A204.1 (cell line): ENCODE results near the gene TOM1L2.

ENCODE experiments used
- FAIRE-seq: peaks from 2 replicates; lab custom pipeline; 2012; peaks lifted over from hg19 to GRCh38; lab: Jason Lieb, UNC

The TOM1L2 gene

GRCh38 chr17:17994271-17995069, 22.3 kb upstream of the TOM1L2 start:
- no peak for FAIRE-seq

- FAIRE-seq: no peak
Observed at GRCh38 chr17:17993852-17994251, 21.7 kb upstream of the TOM1L2 start.

- no peak for FAIRE-seq
Observed at GRCh38 chr17:17993366-17993765, 21.2 kb upstream of the TOM1L2 start.

GRCh38 chr17:17990282-17990681, 18.1 kb upstream of the TOM1L2 start:
- FAIRE-seq: no peak

GRCh38 chr17:17989618-17990017, 17.4 kb upstream of the TOM1L2 start:
- no peak for FAIRE-seq

- no peak for FAIRE-seq
Observed at GRCh38 chr17:17989081-17989480, 16.9 kb upstream of the TOM1L2 start.

GRCh38 chr17:17988427-17988945, 16.3 kb upstream of the TOM1L2 start:
- FAIRE-seq: no peak

- no peak for FAIRE-seq
Observed at GRCh38 chr17:17987901-17988300, 15.7 kb upstream of the TOM1L2 start.

GRCh38 chr17:17987187-17987896, 15.1 kb upstream of the TOM1L2 start:
- FAIRE-seq: no peak

- no peak for FAIRE-seq
Observed at GRCh38 chr17:17985555-17985954, 13.4 kb upstream of the TOM1L2 start.

GRCh38 chr17:17985153-17985552, 13.0 kb upstream of the TOM1L2 start:
- FAIRE-seq: no peak

GRCh38 chr17:17983776-17984175, 11.6 kb upstream of the TOM1L2 start:
- no peak for FAIRE-seq

- no peak for FAIRE-seq
Observed at GRCh38 chr17:17983376-17983775, 11.2 kb upstream of the TOM1L2 start.

- no peak for FAIRE-seq
Observed at GRCh38 chr17:17982801-17983200, 10.6 kb upstream of the TOM1L2 start.

GRCh38 chr17:17981330-17981729, 9.1 kb upstream of the TOM1L2 start:
- no peak for FAIRE-seq

- FAIRE-seq: no peak
Observed at GRCh38 chr17:17979778-17980177, 7.6 kb upstream of the TOM1L2 start.

- FAIRE-seq: no peak
Observed at GRCh38 chr17:17978481-17979424, 6.6 kb upstream of the TOM1L2 start.

- no peak for FAIRE-seq
Observed at GRCh38 chr17:17976931-17977570, 4.9 kb upstream of the TOM1L2 start.

- no peak for FAIRE-seq
Observed at GRCh38 chr17:17975436-17975835, 3.2 kb upstream of the TOM1L2 start.

GRCh38 chr17:17972952-17973254, 703 bp upstream of the TOM1L2 start:
- FAIRE-seq: no peak

GRCh38 chr17:17971431-17972125, 622 bp downstream of the TOM1L2 start:
- peak; percentile 55 for FAIRE-seq
